ENCODE measurements around the gene SAG. TPM values are rescaled to one million over a fixed set of nuclear protein-coding genes. Genes with fewer than 3 reads are reported as not detected.

Gene SAG
- total and polyA plus RNA-seq, 2 experiments from 2014 or later: not detected

DNA sequence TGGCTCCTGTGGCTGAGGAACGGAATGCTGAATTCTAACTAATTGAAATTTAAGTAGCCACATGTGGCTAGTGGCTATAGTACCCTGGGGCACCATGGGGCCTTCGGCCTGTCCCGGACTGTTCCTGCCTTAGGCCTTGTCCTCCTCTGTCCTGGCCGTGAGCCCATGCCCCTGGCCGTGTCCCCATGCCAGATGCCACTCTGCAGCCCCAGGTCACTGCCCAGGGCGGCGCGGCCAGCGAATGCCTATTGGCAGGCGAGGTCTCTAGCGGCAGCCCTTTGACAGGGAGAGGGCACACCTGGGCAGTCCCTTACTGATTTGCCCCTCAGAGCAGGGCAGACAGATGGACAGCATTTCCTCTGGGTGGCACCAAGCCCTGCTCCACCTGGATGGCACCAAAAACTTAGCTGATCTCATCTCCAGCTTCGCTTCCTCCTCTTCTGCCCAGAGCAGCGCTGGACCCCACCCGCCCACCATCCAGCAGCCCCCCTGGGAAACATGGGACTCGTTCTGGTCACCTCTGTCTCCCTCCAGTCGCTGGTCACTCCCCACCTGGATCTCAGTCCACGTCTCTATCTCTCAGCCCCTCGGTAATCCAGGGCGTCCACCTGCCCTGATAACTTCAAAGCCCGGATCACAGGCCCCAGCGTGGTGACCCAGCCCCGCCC is 45.6 kb downstream of the SAG start:
- Mint-ChIP-seq H3K27ac (no peak overlapping the region), H3K4me1 (peaks cover 18% of the 10 kb centered on the region), H3K27me3 (ENCODE audit: insufficient read depth, low read depth, poor library complexity) (peaks cover 30% of the 10 kb centered on the region), H3K36me3 (ENCODE audit: low read depth) (no peaks in the 10 kb centered on the region), H3K9me3 (no peaks in the 10 kb centered on the region; the same call in 2 of the 3 replicates), H3K4me3 (peak overlapping the region; percentile 87)
- no peak; the same call in 2 of the 3 replicates for ATAC-seq
- H3K4me1 ChIP-seq (ENCODE audit: insufficient read depth): peaks cover 5% of the 10 kb centered on the region; the same call in 1 of the 2 replicates
- H3K27me3 ChIP-seq (ENCODE audit: insufficient read depth): peaks cover 32% of the 10 kb centered on the region
- H3K4me2 ChIP-seq: peak overlapping the region; percentile 97
- H3K27ac ChIP-seq (ENCODE audit: low read depth): no peak overlapping the region
- peaks cover 20% of the 10 kb centered on the region for H4K20me1 ChIP-seq (replicated peaks; ENCODE audit: insufficient read depth)
- peaks cover 27% of the 10 kb centered on the region for H3K79me2 ChIP-seq (replicated peaks; ENCODE audit: insufficient read depth)
- no peaks in the 10 kb centered on the region for H3K9me2 ChIP-seq (ENCODE audit: insufficient read depth)
- peak overlapping the region; percentile 99 for H2AFZ ChIP-seq
- TF ChIP-seq POLR2AphosphoS5 (IDR thresholded peaks at IDR 0.05; ENCODE audit: low read depth) (no peak), ZNF331 (CRISPR knock-in tag; IDR thresholded peaks at IDR 0.05; ENCODE audit: low read depth) (no peak), NANOG (IDR thresholded peaks at IDR 0.05; ENCODE audit: borderline replicate concordance) (no peak), EZH2phosphoT487 (IDR thresholded peaks at IDR 0.05; ENCODE audit: unreplicated experiment) (no peak), ZNF114 (CRISPR knock-in tag; IDR thresholded peaks at IDR 0.05) (no peak), EZH2 (IDR thresholded peaks at IDR 0.05; ENCODE audit: low read depth, unreplicated experiment) (no peak), CREB1 (CRISPR knock-in tag; IDR thresholded peaks at IDR 0.05; ENCODE audit: low read depth) (no peak), JUNB (IDR thresholded peaks at IDR 0.05; ENCODE audit: unreplicated experiment) (no peak)
- TF ChIP-seq, protein P1, sequence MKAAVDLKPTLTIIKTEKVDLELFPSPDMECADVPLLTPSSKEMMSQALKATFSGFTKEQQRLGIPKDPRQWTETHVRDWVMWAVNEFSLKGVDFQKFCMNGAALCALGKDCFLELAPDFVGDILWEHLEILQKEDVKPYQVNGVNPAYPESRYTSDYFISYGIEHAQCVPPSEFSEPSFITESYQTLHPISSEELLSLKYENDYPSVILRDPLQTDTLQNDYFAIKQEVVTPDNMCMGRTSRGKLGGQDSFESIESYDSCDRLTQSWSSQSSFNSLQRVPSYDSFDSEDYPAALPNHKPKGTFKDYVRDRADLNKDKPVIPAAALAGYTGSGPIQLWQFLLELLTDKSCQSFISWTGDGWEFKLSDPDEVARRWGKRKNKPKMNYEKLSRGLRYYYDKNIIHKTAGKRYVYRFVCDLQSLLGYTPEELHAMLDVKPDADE (IDR thresholded peaks at IDR 0.05): no peak
- TF ChIP-seq, protein P2, sequence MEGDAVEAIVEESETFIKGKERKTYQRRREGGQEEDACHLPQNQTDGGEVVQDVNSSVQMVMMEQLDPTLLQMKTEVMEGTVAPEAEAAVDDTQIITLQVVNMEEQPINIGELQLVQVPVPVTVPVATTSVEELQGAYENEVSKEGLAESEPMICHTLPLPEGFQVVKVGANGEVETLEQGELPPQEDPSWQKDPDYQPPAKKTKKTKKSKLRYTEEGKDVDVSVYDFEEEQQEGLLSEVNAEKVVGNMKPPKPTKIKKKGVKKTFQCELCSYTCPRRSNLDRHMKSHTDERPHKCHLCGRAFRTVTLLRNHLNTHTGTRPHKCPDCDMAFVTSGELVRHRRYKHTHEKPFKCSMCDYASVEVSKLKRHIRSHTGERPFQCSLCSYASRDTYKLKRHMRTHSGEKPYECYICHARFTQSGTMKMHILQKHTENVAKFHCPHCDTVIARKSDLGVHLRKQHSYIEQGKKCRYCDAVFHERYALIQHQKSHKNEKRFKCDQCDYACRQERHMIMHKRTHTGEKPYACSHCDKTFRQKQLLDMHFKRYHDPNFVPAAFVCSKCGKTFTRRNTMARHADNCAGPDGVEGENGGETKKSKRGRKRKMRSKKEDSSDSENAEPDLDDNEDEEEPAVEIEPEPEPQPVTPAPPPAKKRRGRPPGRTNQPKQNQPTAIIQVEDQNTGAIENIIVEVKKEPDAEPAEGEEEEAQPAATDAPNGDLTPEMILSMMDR (conservative IDR thresholded peaks at IDR 0.05; ENCODE audit: low read depth in 2 of 2): no peak
- TF ChIP-seq, protein P3, sequence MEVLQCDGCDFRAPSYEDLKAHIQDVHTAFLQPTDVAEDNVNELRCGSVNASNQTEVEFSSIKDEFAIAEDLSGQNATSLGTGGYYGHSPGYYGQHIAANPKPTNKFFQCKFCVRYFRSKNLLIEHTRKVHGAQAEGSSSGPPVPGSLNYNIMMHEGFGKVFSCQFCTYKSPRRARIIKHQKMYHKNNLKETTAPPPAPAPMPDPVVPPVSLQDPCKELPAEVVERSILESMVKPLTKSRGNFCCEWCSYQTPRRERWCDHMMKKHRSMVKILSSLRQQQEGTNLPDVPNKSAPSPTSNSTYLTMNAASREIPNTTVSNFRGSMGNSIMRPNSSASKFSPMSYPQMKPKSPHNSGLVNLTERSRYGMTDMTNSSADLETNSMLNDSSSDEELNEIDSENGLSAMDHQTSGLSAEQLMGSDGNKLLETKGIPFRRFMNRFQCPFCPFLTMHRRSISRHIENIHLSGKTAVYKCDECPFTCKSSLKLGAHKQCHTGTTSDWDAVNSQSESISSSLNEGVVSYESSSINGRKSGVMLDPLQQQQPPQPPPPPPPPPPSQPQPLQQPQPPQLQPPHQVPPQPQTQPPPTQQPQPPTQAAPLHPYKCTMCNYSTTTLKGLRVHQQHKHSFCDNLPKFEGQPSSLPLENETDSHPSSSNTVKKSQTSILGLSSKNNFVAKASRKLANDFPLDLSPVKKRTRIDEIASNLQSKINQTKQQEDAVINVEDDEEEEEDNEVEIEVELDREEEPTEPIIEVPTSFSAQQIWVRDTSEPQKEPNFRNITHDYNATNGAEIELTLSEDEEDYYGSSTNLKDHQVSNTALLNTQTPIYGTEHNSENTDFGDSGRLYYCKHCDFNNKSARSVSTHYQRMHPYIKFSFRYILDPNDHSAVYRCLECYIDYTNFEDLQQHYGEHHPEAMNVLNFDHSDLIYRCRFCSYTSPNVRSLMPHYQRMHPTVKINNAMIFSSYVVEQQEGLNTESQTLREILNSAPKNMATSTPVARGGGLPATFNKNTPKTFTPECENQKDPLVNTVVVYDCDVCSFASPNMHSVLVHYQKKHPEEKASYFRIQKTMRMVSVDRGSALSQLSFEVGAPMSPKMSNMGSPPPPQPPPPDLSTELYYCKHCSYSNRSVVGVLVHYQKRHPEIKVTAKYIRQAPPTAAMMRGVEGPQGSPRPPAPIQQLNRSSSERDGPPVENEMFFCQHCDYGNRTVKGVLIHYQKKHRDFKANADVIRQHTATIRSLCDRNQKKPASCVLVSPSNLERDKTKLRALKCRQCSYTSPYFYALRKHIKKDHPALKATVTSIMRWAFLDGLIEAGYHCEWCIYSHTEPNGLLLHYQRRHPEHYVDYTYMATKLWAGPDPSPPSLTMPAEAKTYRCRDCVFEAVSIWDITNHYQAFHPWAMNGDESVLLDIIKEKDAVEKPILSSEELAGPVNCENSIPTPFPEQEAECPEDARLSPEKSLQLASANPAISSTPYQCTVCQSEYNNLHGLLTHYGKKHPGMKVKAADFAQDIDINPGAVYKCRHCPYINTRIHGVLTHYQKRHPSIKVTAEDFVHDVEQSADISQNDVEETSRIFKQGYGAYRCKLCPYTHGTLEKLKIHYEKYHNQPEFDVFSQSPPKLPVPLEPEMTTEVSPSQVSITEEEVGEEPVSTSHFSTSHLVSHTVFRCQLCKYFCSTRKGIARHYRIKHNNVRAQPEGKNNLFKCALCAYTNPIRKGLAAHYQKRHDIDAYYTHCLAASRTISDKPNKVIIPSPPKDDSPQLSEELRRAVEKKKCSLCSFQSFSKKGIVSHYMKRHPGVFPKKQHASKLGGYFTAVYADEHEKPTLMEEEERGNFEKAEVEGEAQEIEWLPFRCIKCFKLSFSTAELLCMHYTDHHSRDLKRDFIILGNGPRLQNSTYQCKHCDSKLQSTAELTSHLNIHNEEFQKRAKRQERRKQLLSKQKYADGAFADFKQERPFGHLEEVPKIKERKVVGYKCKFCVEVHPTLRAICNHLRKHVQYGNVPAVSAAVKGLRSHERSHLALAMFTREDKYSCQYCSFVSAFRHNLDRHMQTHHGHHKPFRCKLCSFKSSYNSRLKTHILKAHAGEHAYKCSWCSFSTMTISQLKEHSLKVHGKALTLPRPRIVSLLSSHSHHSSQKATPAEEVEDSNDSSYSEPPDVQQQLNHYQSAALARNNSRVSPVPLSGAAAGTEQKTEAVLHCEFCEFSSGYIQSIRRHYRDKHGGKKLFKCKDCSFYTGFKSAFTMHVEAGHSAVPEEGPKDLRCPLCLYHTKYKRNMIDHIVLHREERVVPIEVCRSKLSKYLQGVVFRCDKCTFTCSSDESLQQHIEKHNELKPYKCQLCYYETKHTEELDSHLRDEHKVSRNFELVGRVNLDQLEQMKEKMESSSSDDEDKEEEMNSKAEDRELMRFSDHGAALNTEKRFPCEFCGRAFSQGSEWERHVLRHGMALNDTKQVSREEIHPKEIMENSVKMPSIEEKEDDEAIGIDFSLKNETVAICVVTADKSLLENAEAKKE (CRISPR knock-in tag; IDR thresholded peaks at IDR 0.05): no peak
- TF ChIP-seq, protein P4, sequence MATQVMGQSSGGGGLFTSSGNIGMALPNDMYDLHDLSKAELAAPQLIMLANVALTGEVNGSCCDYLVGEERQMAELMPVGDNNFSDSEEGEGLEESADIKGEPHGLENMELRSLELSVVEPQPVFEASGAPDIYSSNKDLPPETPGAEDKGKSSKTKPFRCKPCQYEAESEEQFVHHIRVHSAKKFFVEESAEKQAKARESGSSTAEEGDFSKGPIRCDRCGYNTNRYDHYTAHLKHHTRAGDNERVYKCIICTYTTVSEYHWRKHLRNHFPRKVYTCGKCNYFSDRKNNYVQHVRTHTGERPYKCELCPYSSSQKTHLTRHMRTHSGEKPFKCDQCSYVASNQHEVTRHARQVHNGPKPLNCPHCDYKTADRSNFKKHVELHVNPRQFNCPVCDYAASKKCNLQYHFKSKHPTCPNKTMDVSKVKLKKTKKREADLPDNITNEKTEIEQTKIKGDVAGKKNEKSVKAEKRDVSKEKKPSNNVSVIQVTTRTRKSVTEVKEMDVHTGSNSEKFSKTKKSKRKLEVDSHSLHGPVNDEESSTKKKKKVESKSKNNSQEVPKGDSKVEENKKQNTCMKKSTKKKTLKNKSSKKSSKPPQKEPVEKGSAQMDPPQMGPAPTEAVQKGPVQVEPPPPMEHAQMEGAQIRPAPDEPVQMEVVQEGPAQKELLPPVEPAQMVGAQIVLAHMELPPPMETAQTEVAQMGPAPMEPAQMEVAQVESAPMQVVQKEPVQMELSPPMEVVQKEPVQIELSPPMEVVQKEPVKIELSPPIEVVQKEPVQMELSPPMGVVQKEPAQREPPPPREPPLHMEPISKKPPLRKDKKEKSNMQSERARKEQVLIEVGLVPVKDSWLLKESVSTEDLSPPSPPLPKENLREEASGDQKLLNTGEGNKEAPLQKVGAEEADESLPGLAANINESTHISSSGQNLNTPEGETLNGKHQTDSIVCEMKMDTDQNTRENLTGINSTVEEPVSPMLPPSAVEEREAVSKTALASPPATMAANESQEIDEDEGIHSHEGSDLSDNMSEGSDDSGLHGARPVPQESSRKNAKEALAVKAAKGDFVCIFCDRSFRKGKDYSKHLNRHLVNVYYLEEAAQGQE (IDR thresholded peaks at IDR 0.05; ENCODE audit: unreplicated experiment): no peak
- peak overlapping the region; percentile 85 for H3K4me3 ChIP-seq
- H3F3A ChIP-seq (replicated peaks; ENCODE audit: low read depth): no peaks in the 10 kb centered on the region
- no peaks in the 10 kb centered on the region for H3K36me3 ChIP-seq (ENCODE audit: insufficient read depth)
- DNase-seq (ENCODE audit: low spot score): no peak
